ENCODE results near the gene PABPN1L.

PABPN1L gene

GRCh38 chr16:88883117-88883895 is 16.8 kb upstream of the PABPN1L start:
- H3K4me3 ChIP-seq (ENCODE audit: control insufficient read depth in 1 of 7, extremely low read depth in 1 of 7, insufficient read depth in 4 of 7, low read depth in 2 of 7, low read length in 6 of 7) = no peak overlapping the region
- CTCF ChIA-PET = interaction anchor here (1.0 kb wide), 1 partner anchor 207 kb away, joined by 3 read pairs; no protein-coding TSS in a partner anchor
- no peak overlapping the region for H3K27ac ChIP-seq (ENCODE audit: insufficient read depth in 1 of 2, low read depth in 1 of 2, low read length in 2 of 2, poor library complexity in 1 of 2, severe bottlenecking in 2 of 2)
- no peaks in the 10 kb centered on the region for H3K9me3 ChIP-seq (ENCODE audit: control extremely low read depth in 1 of 5, control insufficient read depth in 4 of 5, insufficient read depth in 2 of 5, low read depth in 1 of 5, low read length in 4 of 5)
- no peaks in the 10 kb centered on the region for H3K4me1 ChIP-seq (ENCODE audit: control extremely low read depth in 1 of 4, control insufficient read depth in 4 of 4, insufficient read depth in 4 of 4, low read length in 3 of 4)
- no peaks in the 10 kb centered on the region for H3K27me3 ChIP-seq (replicated peaks in 2 of 5; ENCODE audit: control insufficient read depth in 4 of 5, insufficient read depth in 5 of 5, low read length in 4 of 5)
- POLR2A ChIA-PET = no interaction called here
- DNase-seq = no peak
- peaks cover 9 to 98% (median 78%) of the 10 kb centered on the region in 4 experiments for H3K36me3 ChIP-seq (ENCODE audit: control insufficient read depth in 4 of 4, insufficient read depth in 4 of 4, low read length in 3 of 4)
- 98% methylated on average over 46 of the region's 49 CpGs for WGBS (ENCODE audit: insufficient coverage)

- ChIA-PET POLR2A (no interaction called here), CTCF (interaction anchor here (1.0 kb wide), 1 partner anchor 208 kb away, joined by 3 read pairs; no protein-coding TSS in a partner anchor)
- peak in 2 of 3 donors; percentile 40 to 63 for DNase-seq
- Histone ChIP-seq H3K27me3 (replicated peaks in 2 of 5; ENCODE audit: control insufficient read depth in 4 of 5, insufficient read depth in 5 of 5, low read length in 4 of 5) (no peaks in the 10 kb centered on the region), H3K36me3 (ENCODE audit: control insufficient read depth in 4 of 4, insufficient read depth in 4 of 4, low read length in 3 of 4) (peaks cover 12 to 98% (median 80%) of the 10 kb centered on the region in 4 experiments), H3K27ac (ENCODE audit: insufficient read depth in 1 of 2, low read depth in 1 of 2, low read length in 2 of 2, poor library complexity in 1 of 2, severe bottlenecking in 2 of 2) (no peak overlapping the region), H3K4me1 (ENCODE audit: control extremely low read depth in 1 of 4, control insufficient read depth in 4 of 4, insufficient read depth in 4 of 4, low read length in 3 of 4) (no peaks in the 10 kb centered on the region), H3K9me3 (ENCODE audit: control extremely low read depth in 1 of 5, control insufficient read depth in 4 of 5, insufficient read depth in 2 of 5, low read depth in 1 of 5, low read length in 4 of 5) (no peaks in the 10 kb centered on the region), H3K4me3 (ENCODE audit: control insufficient read depth in 1 of 7, extremely low read depth in 1 of 7, insufficient read depth in 4 of 7, low read depth in 2 of 7, low read length in 6 of 7) (no peak overlapping the region)
- 91% methylated on average over 14 of the region's 26 CpGs for WGBS (ENCODE audit: insufficient coverage)
Measured at GRCh38 chr16:88882358-88883030, 16.0 kb upstream of the PABPN1L start.

GRCh38 chr16:88881675-88882357 is 15.4 kb upstream of the PABPN1L start:
- H3K27me3 ChIP-seq (replicated peaks in 2 of 5; ENCODE audit: control insufficient read depth in 4 of 5, insufficient read depth in 5 of 5, low read length in 4 of 5) = no peaks in the 10 kb centered on the region
- H3K27ac ChIP-seq (ENCODE audit: insufficient read depth in 1 of 2, low read depth in 1 of 2, low read length in 2 of 2, poor library complexity in 1 of 2, severe bottlenecking in 2 of 2) = no peak overlapping the region
- DNase-seq = no peak
- H3K4me3 ChIP-seq (ENCODE audit: control insufficient read depth in 1 of 7, extremely low read depth in 1 of 7, insufficient read depth in 4 of 7, low read depth in 2 of 7, low read length in 6 of 7) = no peak overlapping the region
- no peaks in the 10 kb centered on the region for H3K9me3 ChIP-seq (ENCODE audit: control extremely low read depth in 1 of 5, control insufficient read depth in 4 of 5, insufficient read depth in 2 of 5, low read depth in 1 of 5, low read length in 4 of 5)
- POLR2A ChIA-PET = no interaction called here
- peaks cover 12 to 99% (median 77%) of the 10 kb centered on the region in 4 experiments for H3K36me3 ChIP-seq (ENCODE audit: control insufficient read depth in 4 of 4, insufficient read depth in 4 of 4, low read length in 3 of 4)
- WGBS (ENCODE audit: insufficient coverage) = over 99% methylated on average over 22 of the region's 27 CpGs
- H3K4me1 ChIP-seq (ENCODE audit: control extremely low read depth in 1 of 4, control insufficient read depth in 4 of 4, insufficient read depth in 4 of 4, low read length in 3 of 4) = no peaks in the 10 kb centered on the region
- CTCF ChIA-PET = no interaction called here

GRCh38 chr16:88881007-88881615 is 14.7 kb upstream of the PABPN1L start:
- no peak overlapping the region for H3K4me3 ChIP-seq (ENCODE audit: control insufficient read depth in 1 of 7, extremely low read depth in 1 of 7, insufficient read depth in 4 of 7, low read depth in 2 of 7, low read length in 6 of 7)
- H3K27ac ChIP-seq (ENCODE audit: insufficient read depth in 1 of 2, low read depth in 1 of 2, low read length in 2 of 2, poor library complexity in 1 of 2, severe bottlenecking in 2 of 2) = no peak overlapping the region
- no peak for DNase-seq
- H3K9me3 ChIP-seq (ENCODE audit: control extremely low read depth in 1 of 5, control insufficient read depth in 4 of 5, insufficient read depth in 2 of 5, low read depth in 1 of 5, low read length in 4 of 5) = no peaks in the 10 kb centered on the region
- no peaks in the 10 kb centered on the region for H3K27me3 ChIP-seq (replicated peaks in 2 of 5; ENCODE audit: control insufficient read depth in 4 of 5, insufficient read depth in 5 of 5, low read length in 4 of 5)
- H3K4me1 ChIP-seq (ENCODE audit: control extremely low read depth in 1 of 4, control insufficient read depth in 4 of 4, insufficient read depth in 4 of 4, low read length in 3 of 4) = no peaks in the 10 kb centered on the region
- 95% methylated on average over 37 of the region's 46 CpGs for WGBS (ENCODE audit: insufficient coverage)
- ChIA-PET CTCF (interaction anchor here (1.8 kb wide), 1 partner anchor 10 kb away, joined by 4 read pairs; no protein-coding TSS in a partner anchor), POLR2A (no interaction called here)
- peaks cover 12 to 99% (median 78%) of the 10 kb centered on the region in 4 experiments for H3K36me3 ChIP-seq (ENCODE audit: control insufficient read depth in 4 of 4, insufficient read depth in 4 of 4, low read length in 3 of 4)

- CTCF ChIA-PET = interaction anchor here (1.8 kb wide), 1 partner anchor 9 kb away, joined by 4 read pairs; no protein-coding TSS in a partner anchor
- H3K4me1 ChIP-seq (ENCODE audit: control extremely low read depth in 1 of 4, control insufficient read depth in 4 of 4, insufficient read depth in 4 of 4, low read length in 3 of 4) = no peaks in the 10 kb centered on the region
- H3K27me3 ChIP-seq (replicated peaks in 2 of 5; ENCODE audit: control insufficient read depth in 4 of 5, insufficient read depth in 5 of 5, low read length in 4 of 5) = no peaks in the 10 kb centered on the region
- no peak for DNase-seq
- no peaks in the 10 kb centered on the region for H3K9me3 ChIP-seq (ENCODE audit: control extremely low read depth in 1 of 5, control insufficient read depth in 4 of 5, insufficient read depth in 2 of 5, low read depth in 1 of 5, low read length in 4 of 5)
- POLR2A ChIA-PET = interaction anchor here (1.4 kb wide), 1 partner anchor 16 kb away, joined by 4 read pairs; no protein-coding TSS in a partner anchor
- peaks cover 12 to 99% (median 76%) of the 10 kb centered on the region in 4 experiments for H3K36me3 ChIP-seq (ENCODE audit: control insufficient read depth in 4 of 4, insufficient read depth in 4 of 4, low read length in 3 of 4)
- no peak overlapping the region for H3K27ac ChIP-seq (ENCODE audit: insufficient read depth in 1 of 2, low read depth in 1 of 2, low read length in 2 of 2, poor library complexity in 1 of 2, severe bottlenecking in 2 of 2)
- WGBS (ENCODE audit: insufficient coverage) = 91% methylated on average over 33 of the region's 36 CpGs
- no peak overlapping the region for H3K4me3 ChIP-seq (ENCODE audit: control insufficient read depth in 1 of 7, extremely low read depth in 1 of 7, insufficient read depth in 4 of 7, low read depth in 2 of 7, low read length in 6 of 7)
Measured at GRCh38 chr16:88880226-88881006, 14.0 kb upstream of the PABPN1L start.

- H3K27me3 ChIP-seq (replicated peaks in 2 of 5; ENCODE audit: control insufficient read depth in 4 of 5, insufficient read depth in 5 of 5, low read length in 4 of 5) = no peaks in the 10 kb centered on the region
Measured at GRCh38 chr16:88879788-88880055, 13.3 kb upstream of the PABPN1L start.

More at GRCh38 chr16:88879788-88880055, 13.3 kb upstream of the PABPN1L start:
- peaks cover 12 to 98% (median 75%) of the 10 kb centered on the region in 4 experiments for H3K36me3 ChIP-seq (ENCODE audit: control insufficient read depth in 4 of 4, insufficient read depth in 4 of 4, low read length in 3 of 4)
- CTCF ChIA-PET = interaction anchor here (1.8 kb wide), 1 partner anchor 9 kb away, joined by 4 read pairs; no protein-coding TSS in a partner anchor
- H3K4me3 ChIP-seq (ENCODE audit: control insufficient read depth in 1 of 7, extremely low read depth in 1 of 7, insufficient read depth in 4 of 7, low read depth in 2 of 7, low read length in 6 of 7) = no peak overlapping the region
- H3K4me1 ChIP-seq (ENCODE audit: control extremely low read depth in 1 of 4, control insufficient read depth in 4 of 4, insufficient read depth in 4 of 4, low read length in 3 of 4) = no peaks in the 10 kb centered on the region
- POLR2A ChIA-PET = interaction anchor here (1.4 kb wide), 1 partner anchor 15 kb away, joined by 4 read pairs; no protein-coding TSS in a partner anchor
- DNase-seq = no peak
- H3K27ac ChIP-seq (ENCODE audit: insufficient read depth in 1 of 2, low read depth in 1 of 2, low read length in 2 of 2, poor library complexity in 1 of 2, severe bottlenecking in 2 of 2) = no peak overlapping the region
- 92% methylated on average over 8 of the region's 11 CpGs for WGBS (ENCODE audit: insufficient coverage)
- H3K9me3 ChIP-seq (ENCODE audit: control extremely low read depth in 1 of 5, control insufficient read depth in 4 of 5, insufficient read depth in 2 of 5, low read depth in 1 of 5, low read length in 4 of 5) = no peaks in the 10 kb centered on the region
